A549 (cell line): Measurements from ENCODE around the gene SLC17A5. TPM values are rescaled to one million over a fixed set of nuclear protein-coding genes. Genes with fewer than 3 reads are reported as not detected.
A peak's percentile ranks its signal among the peaks of the same experiment; 100 is the strongest.

ENCODE experiments used
- ATAC-seq, 2 experiments: fragments of 200-7000 bp in 1 of 2; fragments of >200 bp in 1 of 2; cut with Nextera tagmentation in 1 of 2; cut with Tn5 transposase in 1 of 2; 3 replicates each; pipeline versions ENCODE4 v1.8.0 to v1.9.1; 2018 to 2020; ENCODE audit warnings: mild to moderate bottlenecking in 1 of 2, moderate library complexity in 1 of 2
- CTCF ChIA-PET: fragments of 300-600 bp; sonication (Branson Sonifier 250); formaldehyde crosslinking; extraction: SDS; loops from one replicate; lab custom pipeline; 2021; ENCODE audit warnings: antibody characterized with exemption, inconsistent platforms; lab: Yijun Ruan, JAX
- POLR2A ChIA-PET: fragments of 350-600 bp; formaldehyde crosslinking; extraction: SDS; loops from one replicate; lab custom pipeline; 2021; ENCODE audit warnings: antibody characterized with exemption, inconsistent platforms; lab: Yijun Ruan, JAX
- DNase-seq, 2 experiments: peaks; one replicate each; pipeline versions ENCODE4 v3.0.0 to v3.0.0-alpha.2; 2011 to 2016; ENCODE audit warnings: low read depth in 1 of 2, low spot score in 1 of 2
- FAIRE-seq: peaks from 2 replicates; lab custom pipeline; 2011; peaks lifted over from hg19 to GRCh38; lab: Jason Lieb, UNC
- H3K27ac ChIP-seq, 2 experiments: fragments of >200 bp; sonication (Bioruptor Twin); formaldehyde crosslinking; 3 replicates each; pipeline ENCODE4 v1.5.1; 2016 to 2017
- H3K4me1 ChIP-seq: fragments of >200 bp; sonication (Bioruptor Twin); formaldehyde crosslinking; 3 replicates; pipeline ENCODE4 v1.6.1; 2016
- H3K4me2 ChIP-seq: fragments of >200 bp; sonication (Bioruptor Twin); formaldehyde crosslinking; 3 replicates; pipeline ENCODE4 v1.6.1; 2016
- H3K4me3 ChIP-seq: fragments of >200 bp; sonication (Bioruptor Twin); formaldehyde crosslinking; 3 replicates; pipeline ENCODE4 v1.5.1; 2016
- H3K9me3 ChIP-seq: fragments of >200 bp; sonication (Bioruptor Twin); formaldehyde crosslinking; 3 replicates; pipeline ENCODE4 v1.6.1; 2016
- CBX2 ChIP-seq: fragments of 200-600 bp; sonication (generic); IDR thresholded peaks from 2 replicates; pipeline ENCODE4 v1.6.1; 2016; ENCODE audit warnings: low read depth, mild to moderate bottlenecking, borderline replicate concordance
- CEBPB ChIP-seq, 2 experiments: fragments of >200 bp in 1 of 2; sonication (Bioruptor Twin) in 1 of 2; formaldehyde crosslinking in 1 of 2; IDR thresholded peaks; 2 replicates each; pipeline ENCODE4 v1.6.1; 2012 to 2016
- EP300 ChIP-seq, 2 experiments: fragments of >200 bp; sonication (Bioruptor Twin); formaldehyde crosslinking; IDR thresholded peaks; 2 replicates in 1 of 2; 3 replicates in 1 of 2; pipeline ENCODE4 v1.6.1; 2016 to 2017
- ESRRA ChIP-seq: fragments of 150-350 bp; IDR thresholded peaks from 2 replicates; pipeline ENCODE4 v1.6.1; 2014; ENCODE audit warnings: mild to moderate bottlenecking, low read length, borderline replicate concordance
- FOXS1 ChIP-seq: fragments of 250-450 bp; sonication (Bioruptor Pico); IDR thresholded peaks from 2 replicates; pipeline ENCODE4 v1.5.0; 2020; ENCODE audit warnings: mild to moderate bottlenecking, moderate library complexity
- GATA3 ChIP-seq: IDR thresholded peaks from 2 replicates; pipeline ENCODE4 v1.6.1; 2012; ENCODE audit warnings: borderline replicate concordance
- HDAC2 ChIP-seq: fragments of 200-600 bp; sonication (generic); IDR thresholded peaks from 2 replicates; pipeline ENCODE4 v1.6.1; 2016
- JUN ChIP-seq, 2 experiments: fragments of >200 bp; sonication (Bioruptor Twin); formaldehyde crosslinking; IDR thresholded peaks; 2 replicates in 1 of 2; 3 replicates in 1 of 2; pipeline ENCODE4 v1.6.1; 2016 to 2017
- KDM5A ChIP-seq: fragments of 200-600 bp; sonication (generic); IDR thresholded peaks from 2 replicates; pipeline ENCODE4 v1.6.1; 2016; ENCODE audit warnings: antibody characterized with exemption, mild to moderate bottlenecking
- MAFK ChIP-seq: fragments of 450-650 bp; IDR thresholded peaks from 2 replicates; pipeline ENCODE4 v1.6.1; 2014; ENCODE audit not compliant: partially characterized antibody
- NR3C1 ChIP-seq: fragments of >200 bp; sonication (Bioruptor Twin); formaldehyde crosslinking; IDR thresholded peaks from 3 replicates; pipeline ENCODE4 v1.6.1; 2017
- POLR2A ChIP-seq: IDR thresholded peaks from 2 replicates; pipeline ENCODE4 v1.6.1; 2012; ENCODE audit warnings: mild to moderate bottlenecking, low read length
- POLR2AphosphoS2 ChIP-seq: conservative IDR thresholded peaks from 2 replicates; pipeline ENCODE4 v1.6.1; 2012; ENCODE audit warnings: low read length, improper control_type of control experiment, inconsistent platforms
- RARB ChIP-seq: fragments of 250-450 bp; sonication (Bioruptor Pico); IDR thresholded peaks from 2 replicates; pipeline ENCODE4 v1.8.0; 2021; ENCODE audit warnings: mild to moderate bottlenecking, moderate library complexity
- RNF2 ChIP-seq: fragments of 200-600 bp; sonication (generic); IDR thresholded peaks from 2 replicates; pipeline ENCODE4 v1.6.1; 2016; ENCODE audit warnings: low read depth, mild to moderate bottlenecking, antibody characterized with exemption, moderate library complexity, borderline replicate concordance
- SMC3 ChIP-seq: fragments of >200 bp; sonication (Bioruptor Twin); formaldehyde crosslinking; IDR thresholded peaks from 3 replicates; pipeline ENCODE4 v1.6.1; 2018; ENCODE audit warnings: inconsistent platforms
- TP53 ChIP-seq: fragments of 250-450 bp; sonication (Bioruptor Pico); IDR thresholded peaks from 2 replicates; pipeline ENCODE4 v1.5.0; 2021; ENCODE audit warnings: mild to moderate bottlenecking, moderate library complexity
- ZC3H11A ChIP-seq: fragments of 450-650 bp; IDR thresholded peaks from 2 replicates; pipeline ENCODE4 v1.6.1; 2014; ENCODE audit warnings: antibody characterized with exemption, mild to moderate bottlenecking
- ZNF302 ChIP-seq: fragments of 250-450 bp; sonication (Bioruptor Pico); IDR thresholded peaks from 2 replicates; pipeline ENCODE4 v1.9.0; 2021; ENCODE audit warnings: inconsistent platforms, mild to moderate bottlenecking, moderate library complexity
- WGBS: methylation state at CpG from one replicate; pipeline ENCODE4 v1.1.6; 2017; ENCODE audit errors: missing lambda C conversion rate; 5-methylcytosine and 5-hydroxymethylcytosine counted together
- polyA plus RNA-seq, 4 experiments: library from polyadenylated mRNA; depleted of rRNA in 3 of 4; stranded (reverse); fragments of >200 nt; fragmentation: RNase III in 1 of 4; extraction: RNeasy Plus Mini Kit Qiagen cat#74134 plus additional on column Dnase treatment in 1 of 4; gene quantifications; 2 replicates in 3 of 4; 3 replicates in 1 of 4; pipeline ENCODE4 v1.2.3, GENCODE V29; 2011 to 2017
- TF ChIP-seq, protein P1 (sequence below): IDR thresholded peaks from 2 replicates; pipeline ENCODE4 v1.6.1; 2012
- TF ChIP-seq, protein P2 (sequence below): fragments of 200-600 bp; sonication (generic); IDR thresholded peaks from 2 replicates; pipeline ENCODE4 v1.6.1; 2016; ENCODE audit warnings: antibody characterized with exemption, mild to moderate bottlenecking, moderate library complexity
- TF ChIP-seq, protein P3 (sequence below): IDR thresholded peaks from 2 replicates; pipeline ENCODE4 v1.6.1; 2012

SLC17A5 gene
- polyA plus RNA-seq, 2 of the 4 experiments (the other 2 are of a cell fraction), result 10.0 to 10.6 TPM

DNA sequence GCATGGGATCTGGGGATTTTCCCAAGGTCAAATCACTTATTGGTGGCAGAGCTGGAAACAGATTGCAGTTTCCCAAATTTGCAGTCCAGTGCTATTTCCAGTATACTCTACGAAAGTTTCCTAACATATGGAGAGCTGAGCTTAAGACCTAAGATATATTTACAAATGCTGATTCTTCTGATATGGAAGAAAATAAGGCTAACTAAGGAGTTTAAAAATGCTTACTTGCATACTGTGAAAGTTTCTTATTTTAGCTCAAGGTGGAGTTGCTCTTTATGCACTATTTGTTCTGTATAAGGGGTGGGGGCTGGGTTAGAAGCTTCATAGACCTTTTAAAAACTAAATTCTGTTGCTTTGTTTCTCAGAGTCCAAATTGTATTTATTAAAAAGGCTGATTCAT lies 49.7 kb upstream of the SLC17A5 start:
- Histone ChIP-seq H3K4me1 (peaks cover 32% of the 10 kb centered on the region), H3K9me3 (no peaks in the 10 kb centered on the region), H3K4me3 (no peak overlapping the region; the same call in 2 of the 3 replicates)
- no peak for ATAC-seq
- 90% methylated on average over 1 of the region's 1 CpG for WGBS
- no peak for TF ChIP-seq RARB (CRISPR knock-in tag)
- TF ChIP-seq ZNF302 (CRISPR knock-in tag), result no peak
- no peak for TF ChIP-seq POLR2A
- peak; percentile 17 for TF ChIP-seq MAFK
- TF ChIP-seq, protein P1, sequence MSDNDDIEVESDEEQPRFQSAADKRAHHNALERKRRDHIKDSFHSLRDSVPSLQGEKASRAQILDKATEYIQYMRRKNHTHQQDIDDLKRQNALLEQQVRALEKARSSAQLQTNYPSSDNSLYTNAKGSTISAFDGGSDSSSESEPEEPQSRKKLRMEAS, result no peak
- TF ChIP-seq GATA3, result no peak
- TF ChIP-seq, protein P2, sequence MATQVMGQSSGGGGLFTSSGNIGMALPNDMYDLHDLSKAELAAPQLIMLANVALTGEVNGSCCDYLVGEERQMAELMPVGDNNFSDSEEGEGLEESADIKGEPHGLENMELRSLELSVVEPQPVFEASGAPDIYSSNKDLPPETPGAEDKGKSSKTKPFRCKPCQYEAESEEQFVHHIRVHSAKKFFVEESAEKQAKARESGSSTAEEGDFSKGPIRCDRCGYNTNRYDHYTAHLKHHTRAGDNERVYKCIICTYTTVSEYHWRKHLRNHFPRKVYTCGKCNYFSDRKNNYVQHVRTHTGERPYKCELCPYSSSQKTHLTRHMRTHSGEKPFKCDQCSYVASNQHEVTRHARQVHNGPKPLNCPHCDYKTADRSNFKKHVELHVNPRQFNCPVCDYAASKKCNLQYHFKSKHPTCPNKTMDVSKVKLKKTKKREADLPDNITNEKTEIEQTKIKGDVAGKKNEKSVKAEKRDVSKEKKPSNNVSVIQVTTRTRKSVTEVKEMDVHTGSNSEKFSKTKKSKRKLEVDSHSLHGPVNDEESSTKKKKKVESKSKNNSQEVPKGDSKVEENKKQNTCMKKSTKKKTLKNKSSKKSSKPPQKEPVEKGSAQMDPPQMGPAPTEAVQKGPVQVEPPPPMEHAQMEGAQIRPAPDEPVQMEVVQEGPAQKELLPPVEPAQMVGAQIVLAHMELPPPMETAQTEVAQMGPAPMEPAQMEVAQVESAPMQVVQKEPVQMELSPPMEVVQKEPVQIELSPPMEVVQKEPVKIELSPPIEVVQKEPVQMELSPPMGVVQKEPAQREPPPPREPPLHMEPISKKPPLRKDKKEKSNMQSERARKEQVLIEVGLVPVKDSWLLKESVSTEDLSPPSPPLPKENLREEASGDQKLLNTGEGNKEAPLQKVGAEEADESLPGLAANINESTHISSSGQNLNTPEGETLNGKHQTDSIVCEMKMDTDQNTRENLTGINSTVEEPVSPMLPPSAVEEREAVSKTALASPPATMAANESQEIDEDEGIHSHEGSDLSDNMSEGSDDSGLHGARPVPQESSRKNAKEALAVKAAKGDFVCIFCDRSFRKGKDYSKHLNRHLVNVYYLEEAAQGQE, result no peak
- TF ChIP-seq SMC3, result no peak
- TF ChIP-seq, all 56 proteins: peak for 1
- no peak for DNase-seq
- Histone ChIP-seq H3K27ac (peak overlapping the region; percentile 90 to 95), H3K4me2 (peak overlapping the region; percentile 73)
- POLR2A ChIA-PET, result interaction anchor here (1.0 kb wide), 1 partner anchor 50 kb away, joined by 3 read pairs; no protein-coding TSS in a partner anchor
- no peak for FAIRE-seq
- CTCF ChIA-PET, result interaction anchor here (0.6 to 2.4 kb wide), 3 partner anchors 30 to 51 kb away, joined by 3 to 12 read pairs (median 4); no protein-coding TSS in a partner anchor

DNA sequence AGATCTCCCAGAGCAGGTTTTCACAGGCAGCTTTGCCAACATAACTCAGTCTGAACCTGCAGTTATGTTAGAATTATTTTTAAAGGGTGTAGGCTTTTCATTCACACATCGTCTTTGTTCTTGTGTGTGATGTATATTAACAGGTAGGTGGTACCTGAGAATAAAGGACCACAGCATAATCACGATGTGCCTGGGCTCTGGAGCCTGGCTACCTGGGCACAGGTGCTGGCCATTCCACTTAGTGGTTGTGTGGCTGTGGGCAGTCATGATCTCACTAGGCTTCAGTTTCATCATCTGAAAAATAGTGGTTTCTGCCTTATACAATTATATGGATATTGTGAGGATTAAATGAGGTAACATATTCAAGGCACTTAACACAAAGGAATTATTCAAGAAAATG lies 48.7 kb upstream of the SLC17A5 start:
- H3K27ac ChIP-seq, result peak overlapping the region; percentile 4 to 90; a peak in 2 of 6 replicates
- no peak overlapping the region for H3K4me3 ChIP-seq
- peaks cover 39% of the 10 kb centered on the region for H3K4me1 ChIP-seq
- 100% methylated on average over 2 of the region's 2 CpGs for WGBS
- TF ChIP-seq FOXS1 (CRISPR knock-in tag) (no peak), ESRRA (no peak), HDAC2 (no peak), CBX2 (no peak), NR3C1 (no peak), GATA3 (no peak), EP300 (IDR thresholded peaks at IDR 0.05) (no peak)
- TF ChIP-seq, protein P3, sequence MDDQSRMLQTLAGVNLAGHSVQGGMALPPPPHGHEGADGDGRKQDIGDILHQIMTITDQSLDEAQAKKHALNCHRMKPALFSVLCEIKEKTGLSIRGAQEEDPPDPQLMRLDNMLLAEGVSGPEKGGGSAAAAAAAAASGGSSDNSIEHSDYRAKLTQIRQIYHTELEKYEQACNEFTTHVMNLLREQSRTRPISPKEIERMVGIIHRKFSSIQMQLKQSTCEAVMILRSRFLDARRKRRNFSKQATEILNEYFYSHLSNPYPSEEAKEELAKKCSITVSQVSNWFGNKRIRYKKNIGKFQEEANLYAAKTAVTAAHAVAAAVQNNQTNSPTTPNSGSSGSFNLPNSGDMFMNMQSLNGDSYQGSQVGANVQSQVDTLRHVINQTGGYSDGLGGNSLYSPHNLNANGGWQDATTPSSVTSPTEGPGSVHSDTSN, result no peak
- ChIA-PET POLR2A (no interaction called here), CTCF (interaction anchor here (2.1 to 2.4 kb wide), 2 partner anchors 31 to 37 kb away, joined by 4 to 12 read pairs; no protein-coding TSS in a partner anchor)
- ATAC-seq (no peak), FAIRE-seq (no peak), DNase-seq (no peak)
- no peak overlapping the region for H3K4me2 ChIP-seq
- H3K9me3 ChIP-seq, result no peaks in the 10 kb centered on the region

DNA sequence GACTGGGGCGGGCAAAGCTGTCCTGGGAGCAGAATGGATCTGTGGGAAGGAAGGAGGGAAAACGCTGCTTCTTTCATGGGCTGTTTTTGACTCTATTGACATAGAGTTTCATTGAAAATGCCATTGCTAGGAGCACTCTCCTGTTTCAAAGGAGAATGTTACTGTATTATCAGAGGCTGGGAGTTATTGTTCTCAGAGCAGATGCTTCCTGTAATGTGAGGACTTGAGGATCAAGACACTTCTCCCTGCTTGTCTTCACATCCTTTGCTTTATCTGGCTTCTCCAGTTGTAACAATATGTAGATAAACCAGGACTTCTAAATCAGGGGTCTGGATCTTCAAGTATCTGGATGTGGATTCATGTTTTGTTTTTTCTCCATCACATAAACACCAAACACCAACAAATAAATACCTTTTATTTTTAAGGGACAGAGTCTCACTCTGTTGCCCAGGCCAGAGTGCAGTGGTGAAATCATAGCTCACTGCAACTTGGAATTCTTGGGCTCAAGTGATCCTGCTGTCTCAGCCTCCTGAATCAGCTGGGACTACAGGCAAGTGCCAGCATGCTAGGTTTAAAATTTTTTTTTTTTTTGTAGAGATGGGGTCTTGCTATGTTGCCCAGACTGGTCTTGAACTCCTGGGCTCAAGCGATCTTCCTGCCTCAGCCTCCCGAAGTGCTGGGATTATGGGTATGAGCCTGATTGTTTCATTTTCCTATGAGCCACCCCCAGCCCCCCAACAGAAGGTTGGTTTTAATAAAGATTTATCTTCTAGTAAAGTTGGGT lies 46.1 kb upstream of the SLC17A5 start:
- WGBS, result 80% methylated on average over 4 of the region's 4 CpGs
- CTCF ChIA-PET, result interaction anchor here (0.7 to 1.0 kb wide), 2 partner anchors 24 to 37 kb away, joined by 3 to 4 read pairs; no protein-coding TSS in a partner anchor
- no peak for TF ChIP-seq RNF2
- TF ChIP-seq ZC3H11A, result no peak
- no peak for TF ChIP-seq KDM5A
- TF ChIP-seq TP53 (CRISPR knock-in tag), result no peak
- no peak for TF ChIP-seq JUN (IDR thresholded peaks at IDR 0.05)
- TF ChIP-seq GATA3, result no peak
- TF ChIP-seq, protein P2, result no peak
- TF ChIP-seq, protein P1, result no peak
- TF ChIP-seq POLR2AphosphoS2, result no peak
- TF ChIP-seq CEBPB (IDR thresholded peaks at IDR 0.05), result no peak
- TF ChIP-seq EP300 (IDR thresholded peaks at IDR 0.05), result no peak
- Histone ChIP-seq H3K4me3 (no peak overlapping the region), H3K4me1 (peaks cover 37% of the 10 kb centered on the region), H3K27ac (no peak overlapping the region; a peak in 1 of 6 replicates), H3K4me2 (no peak overlapping the region), H3K9me3 (no peaks in the 10 kb centered on the region)
- no peak for FAIRE-seq
- no peak for DNase-seq
- POLR2A ChIA-PET, result no interaction called here
- ATAC-seq, result no peak
